Retina (tissue), 1 donor: ENCODE results near the gene CYP27C1.

Source experiments
- DNase-seq: peaks from one replicate; pipeline ENCODE4 v3.0.0-alpha.2; 2016

CYP27C1 gene

DNA sequence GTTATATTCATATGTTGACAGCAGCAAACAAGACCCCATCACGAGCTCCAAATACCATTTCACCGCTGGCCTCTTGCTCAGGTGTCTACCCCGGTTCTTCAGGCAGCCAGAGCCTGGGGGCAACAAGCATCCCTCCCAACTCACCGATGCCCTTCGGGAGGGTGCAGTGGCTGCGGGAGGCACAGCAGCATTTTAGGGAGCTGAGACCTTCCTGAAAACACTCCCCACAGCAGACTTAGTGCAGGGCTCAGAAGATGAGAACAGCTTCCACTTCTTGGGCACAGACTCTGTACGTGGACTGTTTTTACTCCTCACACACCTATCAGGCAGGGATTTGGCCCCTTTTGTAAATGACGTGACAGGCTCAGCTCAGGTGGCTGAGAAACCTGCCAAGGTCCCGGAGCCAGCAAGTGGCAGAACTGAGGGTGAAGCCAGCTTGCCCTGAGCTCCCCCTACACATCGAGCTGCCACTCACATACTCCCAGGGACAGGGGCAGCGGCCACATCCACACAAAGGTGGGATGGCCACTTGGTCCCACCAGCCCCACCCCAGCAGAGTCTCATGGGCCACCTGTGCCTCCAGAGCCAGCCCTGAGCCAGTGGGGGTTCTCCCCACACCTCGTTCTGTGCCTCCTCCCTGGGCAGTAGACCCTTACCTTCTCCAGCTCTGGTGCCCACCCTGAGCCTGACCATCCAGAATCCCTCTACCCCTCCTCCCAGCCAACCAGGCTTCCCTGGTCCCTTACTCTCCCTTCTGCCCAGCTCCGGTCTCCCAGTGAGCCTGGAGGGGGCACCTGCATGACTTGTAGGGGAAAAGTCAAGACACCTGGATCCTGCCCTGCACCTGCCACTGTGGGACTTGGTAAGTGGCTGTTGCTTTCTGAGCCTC lies 28.5 kb downstream of the CYP27C1 start:
- DNase-seq, result no peak

DNA sequence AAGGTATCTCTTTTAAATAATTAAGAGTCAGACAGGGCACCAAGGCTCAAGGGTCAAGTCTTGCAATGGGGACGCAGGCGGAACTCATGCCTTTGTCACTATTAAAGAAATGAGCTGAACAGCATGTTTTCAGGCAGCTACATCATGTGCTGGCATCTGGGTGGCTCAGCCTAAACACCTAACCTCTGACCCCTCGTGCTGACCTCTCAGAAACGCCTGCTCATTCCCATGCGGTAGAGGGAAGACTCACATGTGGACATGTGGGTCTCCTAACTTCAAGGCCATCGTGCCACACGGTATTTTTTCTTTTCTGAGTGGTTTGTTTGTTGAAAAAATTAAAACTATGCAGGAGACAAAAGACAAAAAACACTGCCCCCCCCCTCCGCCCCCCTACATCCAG lies 31.3 kb downstream of the CYP27C1 start:
- no peak for DNase-seq

DNA sequence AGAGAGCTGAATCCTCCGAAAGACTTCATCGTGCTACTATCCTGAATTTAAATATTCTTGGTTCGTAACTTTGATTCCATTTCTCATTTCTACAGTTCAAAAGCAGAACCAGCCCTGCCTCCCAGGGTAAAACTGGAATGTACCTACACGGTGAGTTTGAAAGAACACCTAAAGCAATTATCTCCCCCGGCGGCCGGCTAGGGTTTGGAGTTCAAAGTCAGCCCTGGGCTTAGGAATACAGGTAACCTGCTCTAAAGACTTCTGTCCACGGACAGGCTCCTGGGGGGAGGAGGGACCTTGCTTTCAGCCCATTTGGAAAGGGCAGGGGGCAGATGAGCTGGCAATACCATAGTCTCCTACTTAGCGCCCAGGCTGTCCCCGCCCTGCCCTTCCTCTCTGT lies 32.3 kb downstream of the CYP27C1 start:
- no peak for DNase-seq

DNA sequence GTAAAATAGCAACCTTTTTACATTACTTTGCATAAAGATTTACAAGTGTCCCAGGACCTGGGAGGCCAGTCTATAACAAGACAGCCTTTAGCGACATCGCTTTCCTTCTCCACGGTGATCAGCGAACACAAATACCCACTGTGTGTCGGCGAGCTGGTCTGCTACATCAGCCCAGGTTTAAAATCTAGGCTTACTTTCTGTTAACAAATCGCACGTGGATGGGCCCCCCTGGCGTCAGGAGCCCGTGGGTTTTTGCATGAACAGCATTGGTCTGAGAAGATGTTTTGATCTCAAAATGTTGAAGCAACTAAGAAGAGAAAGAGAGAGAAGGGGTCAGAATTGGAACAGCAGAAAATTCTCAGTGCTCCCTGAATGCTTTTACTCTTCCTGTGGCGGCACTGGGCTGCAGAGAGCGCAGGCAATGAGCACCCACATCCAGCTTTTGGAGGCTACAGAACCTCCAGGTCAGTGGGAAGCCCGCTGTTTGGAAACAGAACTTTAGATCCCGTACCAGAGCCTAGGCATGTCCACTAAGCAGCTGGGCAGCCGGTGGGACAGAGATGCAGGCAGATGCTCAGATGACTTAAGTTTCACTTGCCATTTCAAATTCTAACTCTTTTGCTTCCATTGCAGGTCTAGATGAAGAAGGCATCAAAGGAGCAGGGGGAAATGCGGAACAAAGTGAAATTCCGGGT lies 32.9 kb downstream of the CYP27C1 start:
- no peak for DNase-seq

DNA sequence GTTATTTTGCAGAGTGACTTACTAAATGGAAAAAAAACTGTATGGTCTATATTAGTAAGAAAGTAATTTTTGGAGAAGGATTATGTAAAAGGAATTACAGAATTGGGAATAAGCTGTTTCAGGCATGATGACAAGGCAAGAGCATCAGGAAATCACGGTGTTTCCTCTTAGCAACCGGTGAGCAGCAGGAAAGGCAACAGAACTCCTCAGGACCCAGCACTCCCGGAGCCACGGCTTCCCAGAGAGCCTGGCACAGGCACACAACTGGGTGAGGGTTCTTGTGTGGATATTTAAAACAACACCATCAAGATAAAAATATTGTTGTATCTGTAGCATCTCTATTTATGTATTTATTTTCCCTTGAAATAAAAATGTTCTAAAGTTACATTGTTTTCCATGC lies 34.4 kb downstream of the CYP27C1 start:
- DNase-seq, result no peak

DNA sequence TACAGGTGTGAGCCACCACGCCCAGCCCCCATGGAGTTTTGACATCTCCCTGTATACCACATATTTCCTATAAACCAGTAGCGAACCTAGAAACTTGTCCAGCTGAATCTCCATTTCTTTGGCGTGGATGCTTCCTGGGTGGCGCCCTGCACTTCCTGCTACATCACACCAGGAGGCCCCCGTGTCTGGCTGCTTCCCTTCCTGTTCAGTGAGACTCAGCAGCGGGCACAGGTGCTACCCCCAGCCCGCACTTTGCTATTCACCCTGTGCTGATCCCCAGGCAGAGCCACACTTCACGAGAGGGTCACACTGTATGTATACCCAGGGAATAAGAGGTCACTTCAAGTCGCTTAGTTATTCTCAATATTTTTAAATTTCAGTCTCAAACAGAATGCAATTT lies 35.0 kb downstream of the CYP27C1 start:
- no peak for DNase-seq

DNA sequence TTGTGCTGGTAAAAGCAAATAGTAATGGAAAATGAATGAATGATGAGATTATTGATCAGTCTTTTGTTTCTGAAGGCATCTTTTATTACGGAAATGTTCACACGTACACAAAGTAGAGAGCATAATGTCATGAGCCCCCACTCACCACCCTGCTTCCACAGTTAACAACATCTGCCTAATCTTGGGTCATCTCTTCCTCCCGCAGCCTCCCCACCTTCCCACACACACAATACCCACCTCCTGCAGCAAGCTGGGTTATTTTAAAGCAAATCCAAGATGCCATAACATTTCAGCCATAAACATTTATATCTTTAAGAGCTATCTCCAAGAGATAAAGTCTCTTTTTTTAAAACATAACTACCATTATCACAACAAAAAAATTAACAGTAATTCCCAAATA lies 36.3 kb downstream of the CYP27C1 start:
- DNase-seq, result no peak

DNA sequence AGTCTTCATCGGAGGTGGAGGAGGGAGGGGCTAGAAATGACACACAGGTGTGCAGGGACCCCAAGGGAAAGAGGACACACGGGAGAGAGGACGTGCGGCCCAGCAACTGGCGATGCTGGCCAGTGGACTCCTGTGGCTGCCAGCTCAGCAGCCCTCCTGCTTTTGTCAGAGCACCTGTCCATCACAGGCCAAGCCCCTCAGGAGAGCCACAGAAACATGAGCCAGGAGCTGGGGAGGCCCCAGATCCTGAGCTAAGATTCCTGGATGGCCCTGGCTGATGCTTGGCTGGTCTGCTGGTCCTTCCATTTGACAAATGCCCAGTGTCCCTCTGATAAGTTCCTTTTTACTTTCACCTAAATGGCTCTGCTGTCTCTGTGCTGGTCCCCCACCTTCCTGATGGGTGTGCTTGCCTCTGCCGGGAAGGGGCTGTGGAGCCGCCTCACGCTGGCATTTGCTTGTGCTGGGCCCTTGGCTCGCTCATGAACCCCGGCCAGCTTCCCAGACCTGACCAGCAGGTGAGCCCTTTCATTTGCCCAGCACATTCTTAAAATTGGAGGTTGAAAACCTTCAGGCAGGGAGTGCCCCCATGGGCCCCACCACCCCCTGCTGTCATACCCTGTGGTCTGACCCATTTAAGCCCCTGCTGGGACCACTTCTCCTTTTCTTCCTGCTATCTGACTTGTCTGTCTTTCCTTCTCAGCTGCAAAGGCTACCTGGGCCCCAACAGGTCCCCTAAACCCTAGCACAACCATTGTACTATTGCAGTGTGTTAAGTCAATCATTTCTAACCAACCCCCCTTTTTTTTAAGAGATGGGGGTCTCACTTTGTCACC lies 37.3 kb downstream of the CYP27C1 start:
- no peak for DNase-seq

DNA sequence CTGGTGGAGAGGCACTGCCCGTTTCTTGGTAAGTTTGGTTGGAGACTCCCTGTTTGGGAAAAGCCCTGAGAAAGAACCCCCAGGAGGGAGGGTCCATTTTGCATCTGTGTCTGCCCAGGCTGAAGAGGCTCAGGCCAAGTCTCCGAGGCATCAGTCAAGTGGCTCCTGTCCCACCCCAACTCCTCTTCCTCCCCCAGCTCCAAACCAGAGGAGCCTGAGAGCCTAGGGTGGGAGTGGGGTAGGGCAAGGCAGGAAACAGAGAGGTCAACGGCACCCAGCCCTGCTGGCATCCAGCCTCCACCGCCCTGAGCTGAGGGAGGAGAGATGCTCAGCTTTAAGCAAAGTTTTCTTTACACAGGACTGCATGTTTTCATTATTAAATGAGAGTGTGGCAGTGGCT lies 38.2 kb downstream of the CYP27C1 start:
- no peak for DNase-seq

DNA sequence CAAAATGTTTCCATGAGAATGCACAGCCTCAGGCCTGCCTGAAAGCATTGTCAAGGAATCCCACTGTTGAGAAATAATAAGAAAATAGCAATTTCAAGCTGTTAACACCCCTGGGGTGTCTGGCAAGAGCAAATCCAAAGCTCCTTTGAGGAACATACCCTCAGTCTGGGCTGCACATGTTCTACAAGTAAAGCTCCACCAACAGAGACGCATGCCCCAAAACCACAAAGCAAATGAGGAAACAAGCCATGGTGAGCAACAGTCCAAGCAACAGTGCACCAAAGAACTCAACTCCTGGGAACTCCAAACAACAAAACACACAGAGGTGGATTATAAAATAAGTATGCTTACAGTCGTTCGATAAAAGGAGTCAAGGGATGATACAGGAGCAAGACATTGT lies 40.3 kb downstream of the CYP27C1 start:
- no peak for DNase-seq

DNA sequence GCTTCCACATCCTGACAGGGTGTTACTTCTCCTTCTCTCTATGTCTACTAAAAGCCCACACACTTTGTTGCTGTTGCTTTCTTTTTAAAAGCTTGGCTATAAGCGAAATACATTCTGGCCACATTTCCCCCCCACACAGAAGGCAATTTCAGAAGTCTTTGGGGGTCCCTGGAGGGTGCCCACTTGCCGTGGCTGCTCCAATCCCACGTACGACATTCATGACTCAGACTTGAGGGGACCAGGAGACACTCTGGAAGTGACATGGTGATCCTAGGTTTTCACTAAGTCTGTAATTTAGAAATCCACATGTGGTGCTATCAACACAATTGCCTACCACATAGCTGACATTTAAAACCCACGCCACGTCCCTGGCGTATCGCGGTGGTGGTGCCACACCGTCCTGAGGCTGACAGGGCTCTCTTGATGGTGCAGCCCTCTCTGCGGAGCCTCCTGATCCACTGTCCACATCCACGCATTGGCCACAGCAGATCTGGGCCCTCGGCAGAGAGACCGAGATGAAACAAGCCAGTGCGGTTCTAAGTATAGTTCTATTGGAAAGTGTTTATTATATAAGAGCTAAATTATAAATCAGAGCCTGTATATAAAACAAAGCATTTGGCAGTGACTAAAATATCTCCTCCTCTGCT lies 42.4 kb downstream of the CYP27C1 start:
- no peak for DNase-seq

DNA sequence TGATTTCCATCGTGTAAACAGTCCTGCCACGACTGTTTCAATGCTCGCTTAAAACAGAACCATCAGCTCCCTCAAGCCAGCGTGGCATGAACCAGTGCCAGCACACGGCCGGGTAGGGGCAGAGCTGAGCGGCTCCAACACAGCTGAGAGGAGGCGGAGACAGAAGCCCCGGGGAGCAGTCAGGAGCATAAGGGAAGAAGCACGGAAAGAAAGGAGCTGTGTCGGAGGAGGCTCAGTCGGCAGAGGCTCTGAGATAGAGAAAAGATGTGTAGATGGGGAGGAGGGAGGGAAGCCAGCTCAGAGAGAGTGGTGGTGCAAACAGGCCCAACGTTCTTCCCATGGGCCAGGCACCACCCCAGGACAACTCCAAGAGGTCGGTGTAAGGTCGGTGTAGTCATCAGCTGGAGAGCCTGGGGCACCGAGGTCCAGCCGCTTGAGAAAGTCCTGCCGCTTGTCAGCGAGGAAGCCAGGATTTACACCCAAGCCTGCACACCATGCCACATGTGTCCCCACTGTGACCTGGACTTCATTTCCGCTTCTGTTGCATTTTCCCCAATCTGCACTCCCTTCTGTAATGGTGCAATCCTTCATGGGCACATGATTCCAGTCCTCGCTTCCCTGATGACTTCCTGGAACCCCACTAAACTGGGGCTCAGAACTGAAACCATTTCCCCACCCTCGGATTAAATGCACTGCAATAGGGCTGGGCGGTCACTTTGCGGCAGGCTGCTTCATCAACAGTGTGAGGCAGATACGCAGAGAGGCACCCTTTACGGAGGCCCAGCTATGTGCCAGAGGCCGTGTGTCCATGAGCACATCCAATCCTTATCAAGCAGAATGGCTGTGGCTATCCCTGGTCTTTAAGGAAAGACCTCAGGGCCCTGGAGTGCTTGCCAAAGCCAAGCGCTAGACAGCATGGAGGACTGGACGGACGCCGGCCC lies 43.5 kb downstream of the CYP27C1 start:
- DNase-seq, result peak; percentile 68

DNA sequence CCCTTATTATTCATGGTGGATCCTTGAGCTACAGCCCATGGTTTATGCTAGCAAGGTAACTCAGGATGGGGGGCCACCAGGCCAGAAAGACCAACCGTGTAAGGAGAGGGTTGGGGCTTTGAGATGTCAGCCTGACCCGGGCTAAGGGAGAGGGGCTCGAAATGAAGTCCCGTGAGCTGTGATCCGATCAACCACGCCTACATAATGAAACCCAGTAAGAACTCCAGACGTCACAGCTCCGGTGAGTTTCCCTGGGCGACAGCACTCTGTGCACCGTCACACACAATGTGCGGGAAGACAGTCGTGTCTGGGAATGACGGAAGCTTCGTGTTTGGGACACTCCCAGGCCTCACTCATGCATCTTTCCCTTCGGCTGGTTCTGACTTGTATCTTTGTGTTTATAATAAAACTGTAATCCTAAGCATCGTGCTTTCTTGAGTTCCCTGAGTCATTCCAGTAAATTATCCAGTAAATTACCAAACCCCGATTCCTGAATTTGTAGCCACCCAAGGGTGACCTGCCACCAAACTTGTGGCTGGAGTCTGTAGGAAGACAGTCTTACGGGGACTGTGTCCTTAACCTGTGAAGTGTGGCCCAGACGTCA lies 44.2 kb downstream of the CYP27C1 start:
- peak; percentile 23 for DNase-seq

DNA sequence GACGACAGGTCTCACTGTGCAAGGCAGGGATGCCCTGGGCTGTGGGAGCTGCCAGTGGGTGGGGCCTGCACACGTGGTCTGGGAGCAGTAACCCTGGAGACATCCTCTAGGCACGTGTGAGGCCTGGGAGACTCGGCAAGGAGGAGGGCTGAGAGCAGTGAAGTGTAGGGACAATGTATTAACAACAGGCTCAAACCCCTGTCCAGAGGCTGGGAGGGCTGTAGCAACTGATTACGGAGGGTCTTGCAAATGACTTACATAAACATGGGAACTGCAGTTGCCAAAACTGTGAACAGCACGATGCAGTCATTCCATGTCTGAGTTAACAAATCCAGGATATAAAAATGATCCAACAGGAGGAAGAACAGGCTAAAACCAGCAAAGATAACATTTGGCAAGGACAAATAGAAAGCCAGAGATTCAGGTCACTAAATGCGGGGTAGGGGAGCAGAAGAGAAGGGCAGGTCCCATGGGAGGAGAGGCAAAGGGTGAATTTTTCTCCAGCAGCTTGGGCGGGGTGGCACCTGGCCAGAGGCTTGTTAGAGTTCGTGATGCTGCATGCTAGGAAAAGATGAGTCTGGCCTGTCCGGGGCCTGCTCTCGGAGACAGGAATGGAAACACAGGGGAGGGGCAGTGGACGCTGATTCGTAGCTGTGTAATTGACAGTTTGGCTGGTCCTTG lies 44.9 kb downstream of the CYP27C1 start:
- peak; percentile 50 for DNase-seq

DNA sequence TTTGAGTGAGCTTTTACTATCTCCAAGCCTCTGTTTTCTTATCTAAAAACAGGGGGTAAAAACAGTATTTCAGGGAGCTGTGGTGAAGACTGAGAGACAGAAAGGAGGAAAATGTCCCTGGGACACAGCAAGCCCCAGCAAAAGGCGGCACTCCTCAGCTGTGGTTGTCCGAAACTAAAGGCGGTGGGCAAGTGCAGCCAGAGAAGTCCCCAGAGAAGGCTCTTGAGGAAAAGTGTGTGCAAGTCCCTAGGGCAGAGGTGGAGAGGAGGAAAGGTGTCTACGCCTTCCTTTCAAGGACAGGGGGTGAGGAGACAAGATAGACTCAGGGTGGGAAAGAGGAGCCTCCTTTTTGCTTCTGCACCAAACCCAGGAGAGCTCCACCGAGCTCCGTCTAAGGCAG lies 45.5 kb downstream of the CYP27C1 start:
- no peak for DNase-seq

DNA sequence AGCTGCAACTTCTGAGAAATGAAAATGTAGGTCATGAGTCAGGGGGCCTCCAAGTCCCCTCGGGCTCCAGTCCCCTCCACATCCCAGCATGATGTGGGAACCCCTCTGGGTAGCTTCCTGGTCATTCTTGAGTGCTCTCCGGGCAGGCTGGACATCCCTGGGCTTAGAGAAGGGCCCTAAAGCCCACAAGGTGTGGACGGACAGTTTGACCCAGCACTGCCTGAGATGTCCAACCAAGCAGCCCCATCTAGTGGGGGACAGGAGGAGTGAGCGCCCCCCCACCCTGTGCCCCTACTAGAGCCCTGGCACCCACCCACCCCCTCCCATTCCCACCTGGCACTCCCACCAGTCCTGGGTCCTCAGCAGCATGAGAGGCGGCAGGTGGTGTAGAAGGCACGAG lies 46.0 kb downstream of the CYP27C1 start:
- DNase-seq, result no peak

DNA sequence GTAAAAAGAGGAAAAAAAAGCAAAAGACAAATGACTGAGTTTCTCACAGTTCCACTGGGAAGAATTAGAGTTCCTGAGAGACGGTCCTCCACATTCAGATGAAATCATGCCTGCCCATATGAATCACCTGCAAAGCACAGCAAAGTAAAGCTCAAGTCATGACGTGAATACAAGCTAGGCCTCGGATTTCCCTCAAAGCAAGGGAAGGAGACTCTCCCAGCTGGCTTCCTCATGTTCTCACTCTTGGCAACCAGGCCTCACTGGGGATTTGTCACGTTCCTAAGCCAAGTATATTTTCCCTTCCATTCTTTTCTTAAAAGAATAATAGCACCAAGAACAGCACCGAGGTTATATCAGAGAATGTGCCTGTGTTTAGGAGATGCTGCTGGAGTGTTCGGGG lies 47.0 kb downstream of the CYP27C1 start:
- no peak for DNase-seq

DNA sequence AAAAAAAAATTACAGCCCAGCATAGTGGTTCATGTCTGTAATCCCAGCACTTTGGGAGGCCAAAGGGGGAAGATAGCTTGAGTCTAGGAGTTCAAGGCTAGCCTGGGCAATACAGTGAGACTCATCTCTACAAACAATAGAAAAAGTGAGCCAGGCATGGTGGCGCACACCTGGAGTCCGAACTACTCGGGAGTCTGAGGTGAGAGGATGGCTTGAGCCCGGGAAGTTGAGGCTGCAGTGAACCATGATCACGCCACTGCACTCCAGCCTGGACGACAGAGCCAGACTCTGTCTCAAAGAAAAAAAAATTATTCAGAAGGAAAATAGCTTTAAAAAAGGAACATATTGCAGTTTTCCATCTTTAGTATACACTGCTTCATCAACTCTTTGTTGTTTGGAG lies 47.8 kb downstream of the CYP27C1 start:
- DNase-seq, result no peak

DNA sequence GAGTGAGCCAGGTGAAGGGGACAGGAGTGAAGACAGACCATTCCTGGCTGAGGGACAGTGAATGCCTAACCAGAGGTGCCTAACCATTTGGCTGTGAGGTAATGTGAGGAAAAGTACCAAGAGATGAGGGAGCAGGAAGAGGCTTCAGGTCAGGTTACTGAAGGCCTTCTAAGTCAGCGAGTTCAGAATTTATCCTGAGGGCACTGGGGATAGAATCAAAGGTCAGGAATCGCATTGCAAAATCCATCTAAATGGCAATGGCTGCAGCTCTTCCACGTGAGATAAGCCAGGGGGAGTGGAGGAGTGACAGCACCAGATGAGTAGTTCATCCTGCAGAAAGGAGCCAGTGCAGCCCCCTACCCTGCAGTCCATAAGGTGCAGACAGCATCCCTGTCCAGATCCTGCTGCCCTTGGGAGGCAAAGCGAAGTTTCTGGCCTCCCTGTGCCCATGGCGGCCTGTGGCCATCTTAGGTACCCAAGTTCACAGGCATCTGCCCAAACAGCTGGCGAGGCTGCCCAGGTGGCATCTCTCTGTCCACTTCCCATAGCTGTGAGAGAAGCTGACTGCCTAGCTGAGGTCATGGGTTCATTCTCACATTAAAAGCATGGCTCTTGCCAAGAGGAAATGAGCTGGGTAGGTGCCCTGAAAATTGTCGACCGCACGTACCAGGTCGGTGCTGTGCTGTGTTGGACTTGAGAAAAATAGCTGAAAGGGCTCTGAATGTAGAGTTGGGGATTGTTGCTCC lies 49.5 kb downstream of the CYP27C1 start:
- DNase-seq, result no peak

DNA sequence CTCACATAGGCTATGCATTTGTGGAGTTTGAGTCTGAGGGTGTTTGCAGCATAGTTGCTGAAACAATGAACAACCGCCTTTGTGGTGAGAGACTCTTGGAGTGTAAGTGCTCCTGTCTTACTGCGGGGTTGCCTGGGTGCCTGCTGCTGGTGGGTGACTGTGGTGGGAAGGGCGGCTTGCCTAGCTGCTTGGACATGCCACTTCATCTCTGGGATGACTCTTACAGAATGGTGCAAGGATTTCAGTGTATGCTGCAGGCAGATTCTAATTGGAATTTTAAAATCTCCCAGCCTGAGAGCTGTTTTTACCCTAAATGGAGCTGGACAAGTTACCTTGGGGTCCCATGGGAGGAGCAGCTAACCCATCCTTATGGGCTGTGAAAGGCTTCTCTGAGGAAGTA lies 50.1 kb downstream of the CYP27C1 start:
- DNase-seq, result no peak
